K562 (cell line): ENCODE results near the gene XPO1. TPM values are rescaled to one million over a fixed set of nuclear protein-coding genes. Genes with fewer than 3 reads are reported as not detected.

ENCODE experiments used
- CLOCK ChIP-seq: fragments of 250-450 bp; sonication (Bioruptor Pico); IDR thresholded peaks from 2 replicates; pipeline ENCODE4 v1.4.0; 2020; ENCODE audit warnings: mild to moderate bottlenecking, moderate library complexity, borderline replicate concordance
- CTBP1 ChIP-seq: fragments of 450-650 bp; IDR thresholded peaks from 2 replicates; pipeline ENCODE4 v1.6.1; 2016; ENCODE audit warnings: borderline replicate concordance
- DNMT1 ChIP-seq: fragments of 450-650 bp; IDR thresholded peaks from 2 replicates; pipeline ENCODE4 v1.6.1; 2016; ENCODE audit warnings: antibody characterized with exemption, mild to moderate bottlenecking
- ETS2 ChIP-seq: IDR thresholded peaks from 2 replicates; pipeline ENCODE4 v1.6.1; 2016; ENCODE audit warnings: borderline replicate concordance, missing genetic modification characterization, mild to moderate bottlenecking, moderate library complexity, missing compliant biosample characterization; ENCODE audit not compliant: poor library complexity, severe bottlenecking
- HES1 ChIP-seq: fragments of 450-650 bp; IDR thresholded peaks from 2 replicates; pipeline ENCODE4 v1.6.1; 2016; ENCODE audit warnings: low read depth, mild to moderate bottlenecking, moderate library complexity
- HMGN3 ChIP-seq: IDR thresholded peaks from 2 replicates; pipeline ENCODE4 v1.6.1; 2011; ENCODE audit warnings: borderline replicate concordance, low read depth, mild to moderate bottlenecking, mixed read lengths, low read length; ENCODE audit not compliant: insufficient read length; ENCODE audit errors: extremely low read depth
- JUND ChIP-seq, 2 experiments: IDR thresholded peaks; 2 replicates in 1 of 2; 3 replicates in 1 of 2; pipeline ENCODE4 v1.6.1; 2011; ENCODE audit warnings: borderline replicate concordance in 2 of 2, low read depth in 2 of 2, low read length in 2 of 2, improper control_type of control experiment in 1 of 2, missing biosample characterization in 1 of 2, missing genetic modification characterization in 1 of 2, missing genetic modification reagents in 1 of 2
- MAZ ChIP-seq, 2 experiments: fragments of 450-650 bp in 1 of 2; sonication (generic) in 1 of 2; formaldehyde crosslinking; IDR thresholded peaks in 1 of 2; conservative IDR thresholded peaks in 1 of 2; 2 replicates each; pipeline versions ENCODE4 v1.4.0 to v1.5.0; 2020; ENCODE audit warnings: mild to moderate bottlenecking in 1 of 2, missing genetic modification reagents in 1 of 2
- NFE2 ChIP-seq: IDR thresholded peaks from 2 replicates; pipeline ENCODE4 v1.6.1; 2014; ENCODE audit warnings: antibody characterized with exemption, low read depth
- POLR3A ChIP-seq: IDR thresholded peaks from 2 replicates; pipeline ENCODE4 v1.6.1; 2011; ENCODE audit warnings: borderline replicate concordance, mild to moderate bottlenecking, moderate library complexity; ENCODE audit not compliant: insufficient read length, insufficient read depth; ENCODE audit errors: extremely low read depth
- polyA plus RNA-seq, 8 experiments: library from polyadenylated mRNA; depleted of rRNA in 4 of 8; stranded (reverse) in 5 of 8; unstranded in 3 of 8; fragments of >200 nt; fragmentation: Nextera tagmentation in 2 of 8; fragmentation: Illumina TruSeq in 1 of 8; extraction: Ambion mirVana in 2 of 8; extraction: Trizol in 1 of 8; gene quantifications; 2 replicates each; pipeline versions ENCODE4 v1.2.1 to v1.2.3, GENCODE V29; 2011 to 2014; ENCODE audit warnings: inconsistent platforms in 1 of 8, missing spikeins in 1 of 8
- total RNA-seq, 7 experiments: library from RNA; depleted of rRNA in 6 of 7; stranded (reverse); fragments of >200 nt in 6 of 7; fragmentation: Illumina TruSeq in 2 of 7; extraction: Trizol in 2 of 7; gene quantifications; 2 replicates each; pipeline versions ENCODE4 v1.2.1 to v1.2.3, GENCODE V29; 2011 to 2021; ENCODE audit warnings: low replicate concordance in 1 of 7
- TF ChIP-seq, protein P1 (sequence below): fragments of 250-450 bp; sonication (Bioruptor Pico); IDR thresholded peaks from 2 replicates; pipeline ENCODE4 v1.4.0; 2020
- TF ChIP-seq, protein P2 (sequence below): fragments of 450-650 bp; IDR thresholded peaks from 2 replicates; pipeline ENCODE4 v1.7.1; 2018; ENCODE audit warnings: mild to moderate bottlenecking, low read depth; ENCODE audit not compliant: partially characterized antibody

Gene XPO1
- total and polyA plus RNA-seq, 9 of the 15 experiments (the other 6 are each of a cell fraction or from before 2014, with no cell fraction given), result 86.2 to 307 (median 216) TPM

DNA sequence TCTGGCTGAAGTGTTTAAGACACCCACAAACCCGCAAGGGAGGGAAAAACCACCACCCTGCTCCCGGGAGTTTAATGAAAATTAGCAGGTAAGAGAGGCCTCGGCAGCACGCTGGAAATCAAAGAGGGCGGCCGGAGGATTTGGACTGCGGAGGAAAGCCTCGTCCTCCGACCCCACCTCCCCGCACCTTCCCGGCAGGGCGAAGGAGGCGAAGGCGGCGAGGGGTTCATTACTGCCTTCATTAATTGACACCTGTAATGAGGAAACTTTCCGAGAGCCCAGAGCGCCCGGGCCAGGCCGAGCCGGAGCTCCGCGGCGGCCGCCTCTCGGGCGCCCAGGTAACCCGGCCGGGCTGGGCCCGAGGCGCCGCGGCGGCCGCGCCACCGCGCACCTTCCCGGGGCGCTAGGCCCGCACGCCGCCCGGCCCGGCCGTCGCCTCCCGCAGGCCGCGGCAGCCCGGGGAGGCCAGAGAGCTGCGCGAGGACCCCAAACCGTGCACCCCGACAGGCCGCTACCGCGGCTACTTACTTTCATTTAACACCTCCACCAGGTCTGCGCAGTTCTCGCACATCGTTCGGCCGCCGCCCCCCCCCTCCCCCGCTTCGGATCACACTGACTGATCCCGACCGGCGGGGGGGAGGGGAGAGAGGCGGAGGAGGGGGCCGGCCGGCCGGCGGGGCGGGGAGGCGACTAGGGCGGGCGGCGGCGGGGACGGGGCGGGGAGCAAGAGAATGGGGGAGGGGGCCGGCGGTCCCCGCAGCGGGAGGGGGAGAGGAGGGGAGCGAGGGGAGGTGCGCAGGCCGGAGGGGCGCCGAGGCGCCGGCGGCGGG, 67.8 kb downstream of the XPO1 start (continued):
- no peak for TF ChIP-seq ETS2 (tag)
- TF ChIP-seq NFE2, result no peak
- TF ChIP-seq HES1, result no peak
- TF ChIP-seq CTBP1, result no peak
- TF ChIP-seq, protein P1, sequence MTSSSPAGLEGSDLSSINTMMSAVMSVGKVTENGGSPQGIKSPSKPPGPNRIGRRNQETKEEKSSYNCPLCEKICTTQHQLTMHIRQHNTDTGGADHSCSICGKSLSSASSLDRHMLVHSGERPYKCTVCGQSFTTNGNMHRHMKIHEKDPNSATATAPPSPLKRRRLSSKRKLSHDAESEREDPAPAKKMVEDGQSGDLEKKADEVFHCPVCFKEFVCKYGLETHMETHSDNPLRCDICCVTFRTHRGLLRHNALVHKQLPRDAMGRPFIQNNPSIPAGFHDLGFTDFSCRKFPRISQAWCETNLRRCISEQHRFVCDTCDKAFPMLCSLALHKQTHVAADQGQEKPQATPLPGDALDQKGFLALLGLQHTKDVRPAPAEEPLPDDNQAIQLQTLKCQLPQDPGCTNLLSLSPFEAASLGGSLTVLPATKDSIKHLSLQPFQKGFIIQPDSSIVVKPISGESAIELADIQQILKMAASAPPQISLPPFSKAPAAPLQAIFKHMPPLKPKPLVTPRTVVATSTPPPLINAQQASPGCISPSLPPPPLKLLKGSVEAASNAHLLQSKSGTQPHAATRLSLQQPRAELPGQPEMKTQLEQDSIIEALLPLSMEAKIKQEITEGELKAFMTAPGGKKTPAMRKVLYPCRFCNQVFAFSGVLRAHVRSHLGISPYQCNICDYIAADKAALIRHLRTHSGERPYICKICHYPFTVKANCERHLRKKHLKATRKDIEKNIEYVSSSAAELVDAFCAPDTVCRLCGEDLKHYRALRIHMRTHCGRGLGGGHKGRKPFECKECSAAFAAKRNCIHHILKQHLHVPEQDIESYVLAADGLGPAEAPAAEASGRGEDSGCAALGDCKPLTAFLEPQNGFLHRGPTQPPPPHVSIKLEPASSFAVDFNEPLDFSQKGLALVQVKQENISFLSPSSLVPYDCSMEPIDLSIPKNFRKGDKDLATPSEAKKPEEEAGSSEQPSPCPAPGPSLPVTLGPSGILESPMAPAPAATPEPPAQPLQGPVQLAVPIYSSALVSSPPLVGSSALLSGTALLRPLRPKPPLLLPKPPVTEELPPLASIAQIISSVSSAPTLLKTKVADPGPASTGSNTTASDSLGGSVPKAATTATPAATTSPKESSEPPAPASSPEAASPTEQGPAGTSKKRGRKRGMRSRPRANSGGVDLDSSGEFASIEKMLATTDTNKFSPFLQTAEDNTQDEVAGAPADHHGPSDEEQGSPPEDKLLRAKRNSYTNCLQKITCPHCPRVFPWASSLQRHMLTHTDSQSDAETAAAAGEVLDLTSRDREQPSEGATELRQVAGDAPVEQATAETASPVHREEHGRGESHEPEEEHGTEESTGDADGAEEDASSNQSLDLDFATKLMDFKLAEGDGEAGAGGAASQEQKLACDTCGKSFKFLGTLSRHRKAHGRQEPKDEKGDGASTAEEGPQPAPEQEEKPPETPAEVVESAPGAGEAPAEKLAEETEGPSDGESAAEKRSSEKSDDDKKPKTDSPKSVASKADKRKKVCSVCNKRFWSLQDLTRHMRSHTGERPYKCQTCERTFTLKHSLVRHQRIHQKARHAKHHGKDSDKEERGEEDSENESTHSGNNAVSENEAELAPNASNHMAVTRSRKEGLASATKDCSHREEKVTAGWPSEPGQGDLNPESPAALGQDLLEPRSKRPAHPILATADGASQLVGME (CRISPR knock-in tag), result no peak
- TF ChIP-seq, protein P2, sequence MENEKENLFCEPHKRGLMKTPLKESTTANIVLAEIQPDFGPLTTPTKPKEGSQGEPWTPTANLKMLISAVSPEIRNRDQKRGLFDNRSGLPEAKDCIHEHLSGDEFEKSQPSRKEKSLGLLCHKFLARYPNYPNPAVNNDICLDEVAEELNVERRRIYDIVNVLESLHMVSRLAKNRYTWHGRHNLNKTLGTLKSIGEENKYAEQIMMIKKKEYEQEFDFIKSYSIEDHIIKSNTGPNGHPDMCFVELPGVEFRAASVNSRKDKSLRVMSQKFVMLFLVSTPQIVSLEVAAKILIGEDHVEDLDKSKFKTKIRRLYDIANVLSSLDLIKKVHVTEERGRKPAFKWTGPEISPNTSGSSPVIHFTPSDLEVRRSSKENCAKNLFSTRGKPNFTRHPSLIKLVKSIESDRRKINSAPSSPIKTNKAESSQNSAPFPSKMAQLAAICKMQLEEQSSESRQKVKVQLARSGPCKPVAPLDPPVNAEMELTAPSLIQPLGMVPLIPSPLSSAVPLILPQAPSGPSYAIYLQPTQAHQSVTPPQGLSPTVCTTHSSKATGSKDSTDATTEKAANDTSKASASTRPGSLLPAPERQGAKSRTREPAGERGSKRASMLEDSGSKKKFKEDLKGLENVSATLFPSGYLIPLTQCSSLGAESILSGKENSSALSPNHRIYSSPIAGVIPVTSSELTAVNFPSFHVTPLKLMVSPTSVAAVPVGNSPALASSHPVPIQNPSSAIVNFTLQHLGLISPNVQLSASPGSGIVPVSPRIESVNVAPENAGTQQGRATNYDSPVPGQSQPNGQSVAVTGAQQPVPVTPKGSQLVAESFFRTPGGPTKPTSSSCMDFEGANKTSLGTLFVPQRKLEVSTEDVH, result no peak
- TF ChIP-seq JUND (IDR thresholded peaks at IDR 0.05; ENCODE audit: borderline replicate concordance, low read depth, low read length), result 0 out of 2 replicates have a peak, but pooled peaks have one; percentile 30
- no peak for TF ChIP-seq JUND (tag; IDR thresholded peaks at IDR 0.05; ENCODE audit: borderline replicate concordance, low read depth, low read length)
- TF ChIP-seq DNMT1, result no peak
- TF ChIP-seq CLOCK (CRISPR knock-in tag), result no peak
- no peak for TF ChIP-seq POLR3A
- TF ChIP-seq MAZ (CRISPR knock-in tag; conservative IDR thresholded peaks at IDR 0.05 in 1 of 2, IDR thresholded peaks at IDR 0.05 in 1 of 2), result peak in 1 of 2 experiments; percentile 18; a peak in 2 of 4 replicates
- peak; percentile 68 for TF ChIP-seq HMGN3
